HUES6 (cell line): ENCODE measurements around the gene ATXN7L1.
A peak's percentile ranks its signal among the peaks of the same experiment; 100 is the strongest.

Experiments used
- H3K27ac ChIP-seq: 2 replicates; pipeline ENCODE4 v1.7.0; 2013; ENCODE audit warnings: low read depth, mild to moderate bottlenecking, low read length, inconsistent platforms
- H3K27me3 ChIP-seq: 2 replicates; pipeline ENCODE4 v1.6.1; 2013; ENCODE audit warnings: low read length; ENCODE audit not compliant: control insufficient read depth, insufficient read depth
- H3K36me3 ChIP-seq: 2 replicates; pipeline ENCODE4 v1.6.1; 2013; ENCODE audit warnings: low read length; ENCODE audit not compliant: control insufficient read depth, insufficient read depth
- H3K4me1 ChIP-seq: 2 replicates; pipeline ENCODE4 v1.6.1; 2013; ENCODE audit warnings: low read length; ENCODE audit not compliant: control insufficient read depth, insufficient read depth
- H3K4me3 ChIP-seq: 2 replicates; pipeline ENCODE4 v1.5.1; 2013; ENCODE audit warnings: low read depth, low read length
- H3K9ac ChIP-seq: one replicate; pipeline ENCODE4 v1.6.1; 2013; ENCODE audit warnings: mild to moderate bottlenecking, low read length
- H3K9me3 ChIP-seq: 2 replicates; pipeline ENCODE4 v1.6.1; 2013; ENCODE audit warnings: low read depth, low read length; ENCODE audit not compliant: control insufficient read depth, insufficient read depth

The ATXN7L1 gene

GRCh38 chr7:105756367-105756766 lies 120.0 kb downstream of the ATXN7L1 start:
- Histone ChIP-seq H3K27me3 (no peaks in the 10 kb centered on the region), H3K27ac (no peak overlapping the region), H3K9me3 (no peaks in the 10 kb centered on the region), H3K9ac (no peak overlapping the region), H3K36me3 (0 out of 2 replicates have a peak, but pooled peaks cover 3% of the 10 kb centered on the region), H3K4me1 (peaks cover 29% of the 10 kb centered on the region; the same call in 1 of the 2 replicates), H3K4me3 (no peak overlapping the region)

GRCh38 chr7:105752671-105753275 lies 123.6 kb downstream of the ATXN7L1 start:
- H3K9me3 ChIP-seq, result no peaks in the 10 kb centered on the region
- H3K36me3 ChIP-seq, result peaks cover 3% of the 10 kb centered on the region; the same call in 1 of the 2 replicates
- H3K4me1 ChIP-seq, result peaks cover 22% of the 10 kb centered on the region
- H3K9ac ChIP-seq, result no peak overlapping the region
- no peak overlapping the region for H3K27ac ChIP-seq
- H3K4me3 ChIP-seq, result no peak overlapping the region
- no peaks in the 10 kb centered on the region for H3K27me3 ChIP-seq

GRCh38 chr7:105751054-105751453 lies 125.3 kb downstream of the ATXN7L1 start:
- Histone ChIP-seq H3K27ac (no peak overlapping the region), H3K4me1 (peaks cover 25% of the 10 kb centered on the region), H3K4me3 (no peak overlapping the region), H3K9ac (no peak overlapping the region), H3K27me3 (no peaks in the 10 kb centered on the region), H3K36me3 (peaks cover 3% of the 10 kb centered on the region; the same call in 1 of the 2 replicates), H3K9me3 (no peaks in the 10 kb centered on the region)

GRCh38 chr7:105748701-105749100 lies 127.7 kb downstream of the ATXN7L1 start:
- Histone ChIP-seq H3K9me3 (no peaks in the 10 kb centered on the region), H3K9ac (no peak overlapping the region), H3K27me3 (no peaks in the 10 kb centered on the region), H3K36me3 (peaks cover 3% of the 10 kb centered on the region; the same call in 1 of the 2 replicates), H3K4me1 (peaks cover 30% of the 10 kb centered on the region), H3K27ac (peak overlapping the region; percentile 23; the same call in 1 of the 2 replicates), H3K4me3 (no peak overlapping the region)

- Histone ChIP-seq H3K27me3 (no peaks in the 10 kb centered on the region), H3K4me3 (no peak overlapping the region), H3K4me1 (peaks cover 23% of the 10 kb centered on the region), H3K9me3 (no peaks in the 10 kb centered on the region), H3K36me3 (peaks cover 2% of the 10 kb centered on the region; the same call in 1 of the 2 replicates), H3K9ac (no peak overlapping the region), H3K27ac (no peak overlapping the region)
These were observed 130.6 kb downstream of the ATXN7L1 start for GRCh38 chr7:105745681-105746330.

- H3K27me3 ChIP-seq, result no peaks in the 10 kb centered on the region
- no peak overlapping the region for H3K27ac ChIP-seq
- no peak overlapping the region for H3K9ac ChIP-seq
- H3K4me3 ChIP-seq, result no peak overlapping the region
- peaks cover 21% of the 10 kb centered on the region for H3K4me1 ChIP-seq
- no peaks in the 10 kb centered on the region for H3K36me3 ChIP-seq
- no peaks in the 10 kb centered on the region for H3K9me3 ChIP-seq
These were observed 132.1 kb downstream of the ATXN7L1 start for GRCh38 chr7:105744258-105744657.

- no peak overlapping the region for H3K4me3 ChIP-seq
- H3K4me1 ChIP-seq, result peaks cover 14% of the 10 kb centered on the region
- no peaks in the 10 kb centered on the region for H3K9me3 ChIP-seq
These were observed 132.9 kb downstream of the ATXN7L1 start for GRCh38 chr7:105743351-105744090.

GRCh38 chr7:105742787-105743186 lies 133.6 kb downstream of the ATXN7L1 start:
- Histone ChIP-seq H3K4me1 (peaks cover 11% of the 10 kb centered on the region; the same call in 1 of the 2 replicates), H3K4me3 (no peak overlapping the region), H3K27me3 (no peaks in the 10 kb centered on the region), H3K27ac (no peak overlapping the region), H3K9ac (no peak overlapping the region), H3K36me3 (no peaks in the 10 kb centered on the region), H3K9me3 (no peaks in the 10 kb centered on the region)

More at GRCh38 chr7:105743351-105744090, 132.9 kb downstream of the ATXN7L1 start:
- H3K27me3 ChIP-seq, result no peaks in the 10 kb centered on the region
- no peak overlapping the region for H3K9ac ChIP-seq
- H3K27ac ChIP-seq, result no peak overlapping the region
- H3K36me3 ChIP-seq, result no peaks in the 10 kb centered on the region

- Histone ChIP-seq H3K9me3 (no peaks in the 10 kb centered on the region), H3K36me3 (no peaks in the 10 kb centered on the region), H3K27ac (no peak overlapping the region), H3K4me3 (no peak overlapping the region), H3K9ac (no peak overlapping the region), H3K27me3 (no peaks in the 10 kb centered on the region), H3K4me1 (peaks cover 11% of the 10 kb centered on the region; the same call in 1 of the 2 replicates)
These were observed 134.4 kb downstream of the ATXN7L1 start for GRCh38 chr7:105741982-105742381.

- no peak overlapping the region for H3K27ac ChIP-seq
- no peaks in the 10 kb centered on the region for H3K27me3 ChIP-seq
- H3K4me1 ChIP-seq, result 0 out of 2 replicates have a peak, but pooled peaks cover 2% of the 10 kb centered on the region
- no peaks in the 10 kb centered on the region for H3K9me3 ChIP-seq
- no peak overlapping the region for H3K9ac ChIP-seq
- H3K36me3 ChIP-seq, result no peaks in the 10 kb centered on the region
- no peak overlapping the region for H3K4me3 ChIP-seq
These were observed 138.3 kb downstream of the ATXN7L1 start for GRCh38 chr7:105738133-105738532.

- Histone ChIP-seq H3K4me1 (0 out of 2 replicates have a peak, but pooled peaks cover 2% of the 10 kb centered on the region), H3K4me3 (no peak overlapping the region), H3K27ac (no peak overlapping the region), H3K9me3 (no peaks in the 10 kb centered on the region), H3K9ac (no peak overlapping the region), H3K36me3 (no peaks in the 10 kb centered on the region), H3K27me3 (no peaks in the 10 kb centered on the region)
These were observed 142.2 kb downstream of the ATXN7L1 start for GRCh38 chr7:105734233-105734632.
